ENCODE results near the gene GRM8.

Gene GRM8

DNA sequence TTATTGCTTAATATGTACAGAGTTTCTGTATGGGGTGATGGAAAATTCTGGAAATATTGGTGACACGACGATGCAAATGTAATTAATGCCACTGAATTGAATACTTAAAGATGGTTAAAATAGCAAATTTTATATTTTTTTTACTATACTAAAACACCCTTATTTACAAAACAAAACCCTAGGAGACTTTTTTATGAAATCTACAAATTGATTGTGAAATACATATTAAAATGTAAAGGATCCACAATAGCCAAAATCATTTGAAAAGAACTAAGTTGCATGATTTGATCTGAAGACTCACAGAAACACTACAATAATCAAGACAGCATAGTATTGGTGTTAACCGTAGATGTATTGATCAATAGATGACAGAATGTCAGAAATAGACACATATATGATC lies 252.0 kb downstream of the GRM8 start:
- DNase-seq (ENCODE audit: low read depth, low spot score) = no peak
- H3K27me3 ChIP-seq (ENCODE audit: insufficient read depth, insufficient read length) = no peaks in the 10 kb centered on the region
- H3K36me3 ChIP-seq (ENCODE audit: insufficient read depth, insufficient read length, low read length) = no peaks in the 10 kb centered on the region
- H3K9me3 ChIP-seq (ENCODE audit: insufficient read depth, low read length) = no peaks in the 10 kb centered on the region
- no peak overlapping the region for H3K4me3 ChIP-seq (ENCODE audit: insufficient read length, low read depth)
- TF ChIP-seq YY1 (IDR thresholded peaks at IDR 0.05; ENCODE audit: insufficient read depth, insufficient read length) (no peak), SUZ12 (IDR thresholded peaks at IDR 0.05; ENCODE audit: extremely low read depth, insufficient read depth, insufficient read length) (no peak), ZNF274 (IDR thresholded peaks at IDR 0.05; ENCODE audit: low read depth, low read length) (no peak)
- no peak overlapping the region for H3K9ac ChIP-seq (ENCODE audit: insufficient read length, low read depth)
- H3K4me1 ChIP-seq (ENCODE audit: insufficient read depth, insufficient read length) = no peaks in the 10 kb centered on the region

DNA sequence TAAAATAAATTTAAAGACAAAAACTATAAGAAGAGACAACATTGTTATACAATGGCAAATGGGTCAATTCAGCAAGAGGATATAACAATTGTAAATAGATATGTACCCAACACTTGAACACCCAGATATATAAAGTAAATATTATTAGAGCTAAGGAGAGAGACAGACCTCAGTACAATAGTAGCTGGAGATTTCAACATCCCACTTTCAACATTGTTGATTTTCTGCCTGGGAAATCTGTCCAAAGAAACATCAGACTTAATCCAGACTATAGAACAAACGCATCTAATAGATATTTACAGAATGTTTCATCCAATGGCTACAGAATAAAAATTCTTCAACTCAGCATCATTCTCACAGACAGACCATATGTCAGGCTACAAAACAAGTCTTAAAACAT lies 256.1 kb downstream of the GRM8 start:
- Histone ChIP-seq H3K4me1 (ENCODE audit: insufficient read depth, insufficient read length) (no peaks in the 10 kb centered on the region), H3K9ac (ENCODE audit: insufficient read length, low read depth) (no peak overlapping the region), H3K9me3 (ENCODE audit: insufficient read depth, low read length) (no peaks in the 10 kb centered on the region), H3K36me3 (ENCODE audit: insufficient read depth, insufficient read length, low read length) (no peaks in the 10 kb centered on the region), H3K4me3 (ENCODE audit: insufficient read length, low read depth) (no peak overlapping the region), H3K27me3 (ENCODE audit: insufficient read depth, insufficient read length) (no peaks in the 10 kb centered on the region)
- DNase-seq (ENCODE audit: low read depth, low spot score) = no peak
- TF ChIP-seq SUZ12 (IDR thresholded peaks at IDR 0.05; ENCODE audit: extremely low read depth, insufficient read depth, insufficient read length) (no peak), YY1 (IDR thresholded peaks at IDR 0.05; ENCODE audit: insufficient read depth, insufficient read length) (no peak), ZNF274 (IDR thresholded peaks at IDR 0.05; ENCODE audit: low read depth, low read length) (no peak)

DNA sequence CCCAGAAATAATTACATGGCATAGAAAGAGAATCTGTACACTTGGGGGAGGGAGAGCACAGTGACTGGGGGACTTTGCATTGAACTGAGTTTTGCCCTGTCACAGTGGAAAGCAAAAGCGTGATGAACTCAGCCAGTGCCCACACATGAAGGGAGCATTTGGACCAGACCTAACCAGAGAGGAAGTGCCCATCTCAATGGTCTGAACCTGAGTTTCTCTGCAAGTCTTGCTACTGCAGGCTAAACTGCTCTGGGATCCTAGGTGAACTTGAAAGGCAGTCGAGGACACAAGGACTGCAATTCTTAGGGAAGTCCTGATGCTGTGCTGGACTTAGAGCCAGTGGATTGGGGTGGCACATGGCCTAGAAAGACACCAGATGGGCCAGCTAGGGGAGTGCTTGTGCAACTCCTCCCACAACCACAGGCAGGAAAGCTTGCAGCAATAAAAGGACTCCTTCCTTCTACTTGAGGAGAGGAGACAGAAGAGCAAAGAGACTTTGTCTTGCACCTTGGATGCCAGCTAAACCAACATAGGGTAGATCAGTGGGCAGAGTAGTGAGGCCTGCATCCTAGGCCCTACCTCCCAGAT lies 259.0 kb downstream of the GRM8 start:
- no peaks in the 10 kb centered on the region for H3K4me1 ChIP-seq (ENCODE audit: insufficient read depth, insufficient read length)
- H3K36me3 ChIP-seq (ENCODE audit: insufficient read depth, insufficient read length, low read length) = no peaks in the 10 kb centered on the region
- H3K9me3 ChIP-seq (ENCODE audit: insufficient read depth, low read length) = no peaks in the 10 kb centered on the region; the same call in 1 of the 2 replicates
- H3K4me3 ChIP-seq (ENCODE audit: insufficient read length, low read depth) = no peak overlapping the region
- H3K9ac ChIP-seq (ENCODE audit: insufficient read length, low read depth) = no peak overlapping the region
- TF ChIP-seq YY1 (IDR thresholded peaks at IDR 0.05; ENCODE audit: insufficient read depth, insufficient read length) (no peak), SUZ12 (IDR thresholded peaks at IDR 0.05; ENCODE audit: extremely low read depth, insufficient read depth, insufficient read length) (no peak), ZNF274 (IDR thresholded peaks at IDR 0.05; ENCODE audit: low read depth, low read length) (no peak)
- H3K27me3 ChIP-seq (ENCODE audit: insufficient read depth, insufficient read length) = no peaks in the 10 kb centered on the region
- DNase-seq (ENCODE audit: low read depth, low spot score) = no peak

DNA sequence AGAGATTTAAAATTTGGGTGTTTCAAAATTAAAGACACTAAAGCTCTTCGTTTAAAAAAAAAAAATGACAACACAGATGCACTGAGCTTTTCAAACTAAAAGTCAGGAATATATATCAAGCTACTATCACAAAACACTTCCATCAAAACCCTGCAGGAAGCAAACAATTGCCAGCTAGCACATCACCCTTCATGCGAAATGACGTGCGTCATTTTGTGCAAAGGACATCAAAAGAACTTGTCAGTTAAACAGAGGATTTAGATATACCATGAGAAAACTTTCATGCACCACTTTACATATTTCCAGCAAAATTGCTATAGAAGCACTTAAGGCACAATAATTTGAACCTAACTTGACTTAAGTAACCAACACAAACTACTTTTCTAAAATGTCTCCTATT lies 264.7 kb downstream of the GRM8 start:
- H3K9me3 ChIP-seq (ENCODE audit: insufficient read depth, low read length) = no peaks in the 10 kb centered on the region; the same call in 1 of the 2 replicates
- H3K36me3 ChIP-seq (ENCODE audit: insufficient read depth, insufficient read length, low read length) = no peaks in the 10 kb centered on the region
- DNase-seq (ENCODE audit: low read depth, low spot score) = no peak
- H3K4me3 ChIP-seq (ENCODE audit: insufficient read length, low read depth) = no peak overlapping the region
- no peaks in the 10 kb centered on the region for H3K27me3 ChIP-seq (ENCODE audit: insufficient read depth, insufficient read length)
- H3K9ac ChIP-seq (ENCODE audit: insufficient read length, low read depth) = no peak overlapping the region
- TF ChIP-seq YY1 (IDR thresholded peaks at IDR 0.05; ENCODE audit: insufficient read depth, insufficient read length) = no peak
- TF ChIP-seq ZNF274 (IDR thresholded peaks at IDR 0.05; ENCODE audit: low read depth, low read length) = no peak
- TF ChIP-seq SUZ12 (IDR thresholded peaks at IDR 0.05; ENCODE audit: extremely low read depth, insufficient read depth, insufficient read length) = no peak
- no peaks in the 10 kb centered on the region for H3K4me1 ChIP-seq (ENCODE audit: insufficient read depth, insufficient read length)

DNA sequence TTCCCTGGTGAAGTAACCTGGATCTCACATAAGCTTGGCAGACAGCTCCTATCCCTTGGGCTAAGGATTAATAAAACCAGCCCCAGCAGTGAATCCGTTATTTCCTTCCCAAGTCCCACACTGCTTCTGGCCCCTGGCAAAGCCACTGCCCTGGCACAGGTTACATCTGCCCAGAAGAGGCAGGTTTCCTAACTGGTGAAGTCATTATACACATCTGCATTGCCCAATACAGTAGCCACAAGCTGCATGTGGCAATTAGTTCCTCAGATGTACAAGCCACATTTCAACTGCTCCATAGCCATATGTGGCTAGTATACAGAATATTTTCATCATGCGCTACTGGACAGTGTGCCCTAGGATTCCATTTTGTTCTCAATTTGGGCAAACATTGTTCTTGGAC lies 273.0 kb downstream of the GRM8 start:
- Histone ChIP-seq H3K27me3 (ENCODE audit: insufficient read depth, insufficient read length) (no peaks in the 10 kb centered on the region), H3K4me1 (ENCODE audit: insufficient read depth, insufficient read length) (no peaks in the 10 kb centered on the region), H3K4me3 (ENCODE audit: insufficient read length, low read depth) (no peak overlapping the region), H3K9me3 (ENCODE audit: insufficient read depth, low read length) (no peaks in the 10 kb centered on the region), H3K9ac (ENCODE audit: insufficient read length, low read depth) (no peak overlapping the region), H3K36me3 (ENCODE audit: insufficient read depth, insufficient read length, low read length) (no peaks in the 10 kb centered on the region)
- no peak for TF ChIP-seq YY1 (IDR thresholded peaks at IDR 0.05; ENCODE audit: insufficient read depth, insufficient read length)
- TF ChIP-seq ZNF274 (IDR thresholded peaks at IDR 0.05; ENCODE audit: low read depth, low read length) = no peak
- DNase-seq (ENCODE audit: low read depth, low spot score) = no peak

DNA sequence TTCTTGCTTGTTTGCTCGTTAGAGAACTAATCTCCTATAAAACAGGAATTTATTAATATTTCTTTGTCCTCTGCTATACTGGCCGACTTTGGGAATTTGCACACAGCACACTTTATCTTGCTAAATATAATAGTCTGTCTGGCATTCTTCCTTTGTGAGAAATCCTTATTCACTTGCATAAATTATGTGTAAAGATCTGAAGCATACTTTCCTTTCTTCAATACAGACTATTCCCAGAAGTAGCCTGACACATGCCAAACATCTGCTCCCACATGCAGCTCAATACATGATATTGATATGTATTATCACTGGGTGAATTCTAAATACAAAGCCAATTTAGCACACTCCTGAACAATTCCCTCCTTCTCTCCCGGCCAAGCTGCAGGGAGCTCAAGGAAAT lies 273.9 kb downstream of the GRM8 start:
- TF ChIP-seq SUZ12 (IDR thresholded peaks at IDR 0.05; ENCODE audit: extremely low read depth, insufficient read depth, insufficient read length) (no peak), ZNF274 (IDR thresholded peaks at IDR 0.05; ENCODE audit: low read depth, low read length) (no peak), YY1 (IDR thresholded peaks at IDR 0.05; ENCODE audit: insufficient read depth, insufficient read length) (no peak)
- Histone ChIP-seq H3K4me1 (ENCODE audit: insufficient read depth, insufficient read length) (no peaks in the 10 kb centered on the region), H3K36me3 (ENCODE audit: insufficient read depth, insufficient read length, low read length) (no peaks in the 10 kb centered on the region), H3K27me3 (ENCODE audit: insufficient read depth, insufficient read length) (no peaks in the 10 kb centered on the region), H3K9me3 (ENCODE audit: insufficient read depth, low read length) (no peaks in the 10 kb centered on the region), H3K9ac (ENCODE audit: insufficient read length, low read depth) (no peak overlapping the region), H3K4me3 (ENCODE audit: insufficient read length, low read depth) (no peak overlapping the region)
- no peak for DNase-seq (ENCODE audit: low read depth, low spot score)

DNA sequence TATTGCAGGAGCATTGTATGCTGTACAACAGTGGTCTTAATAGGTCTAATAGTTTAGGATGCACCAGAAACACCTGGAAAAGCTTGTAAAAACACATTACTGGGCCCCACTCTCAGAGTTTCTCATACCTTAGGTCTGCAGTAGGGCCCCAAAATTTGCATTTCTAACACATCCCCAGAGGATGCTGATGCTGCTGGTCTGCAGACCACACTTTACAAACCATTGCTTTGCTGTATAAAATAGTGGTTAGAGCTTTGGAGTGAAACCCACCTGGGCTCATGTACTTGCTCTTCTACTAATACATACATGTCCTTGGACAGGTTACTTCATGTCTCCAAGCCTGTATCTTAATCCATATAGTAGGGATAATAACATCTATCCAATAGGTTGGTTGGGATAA lies 279.7 kb downstream of the GRM8 start:
- no peak overlapping the region for H3K9ac ChIP-seq (ENCODE audit: insufficient read length, low read depth)
- no peak overlapping the region for H3K4me3 ChIP-seq (ENCODE audit: insufficient read length, low read depth)
- TF ChIP-seq ZNF274 (IDR thresholded peaks at IDR 0.05; ENCODE audit: low read depth, low read length) (no peak), YY1 (IDR thresholded peaks at IDR 0.05; ENCODE audit: insufficient read depth, insufficient read length) (no peak), SUZ12 (IDR thresholded peaks at IDR 0.05; ENCODE audit: extremely low read depth, insufficient read depth, insufficient read length) (no peak)
- H3K9me3 ChIP-seq (ENCODE audit: insufficient read depth, low read length) = no peaks in the 10 kb centered on the region
- H3K36me3 ChIP-seq (ENCODE audit: insufficient read depth, insufficient read length, low read length) = no peaks in the 10 kb centered on the region
- DNase-seq (ENCODE audit: low read depth, low spot score) = no peak
- no peaks in the 10 kb centered on the region for H3K27me3 ChIP-seq (ENCODE audit: insufficient read depth, insufficient read length)
- no peaks in the 10 kb centered on the region for H3K4me1 ChIP-seq (ENCODE audit: insufficient read depth, insufficient read length)
